ENCODE measurements around the gene ARRB1. TPM values are rescaled to one million over a fixed set of nuclear protein-coding genes. Genes with fewer than 3 reads are reported as not detected.
"Not testable (repeated sequence)": the region's sequence is repeated elsewhere in the genome, so short reads cannot be mapped to it uniquely, and the experiment has no call there.

The ARRB1 gene
- total and polyA plus RNA-seq, 4 donors, result 5.8 to 76.1 (median 21.0) TPM

DNA sequence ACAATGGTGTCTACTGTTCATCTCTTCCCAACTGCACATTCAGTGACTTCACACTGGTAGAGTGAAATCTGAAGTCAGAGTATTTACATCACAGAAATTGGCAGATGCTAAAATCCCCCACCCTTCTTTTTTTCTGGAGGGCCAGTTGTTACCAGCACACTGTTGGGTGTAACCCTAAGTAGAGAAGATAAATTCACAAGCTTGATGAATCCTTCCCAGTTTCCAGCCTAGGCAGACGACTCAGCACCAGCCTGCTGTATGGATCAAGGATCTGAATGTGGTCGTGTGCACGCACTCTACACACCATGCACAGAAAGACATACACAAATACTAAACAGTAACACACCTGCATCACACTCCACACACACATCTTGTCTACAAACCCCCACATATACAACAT, 46.0 kb downstream of the ARRB1 start:
- Histone ChIP-seq H3K36me3 (ENCODE audit: control insufficient read depth in 1 of 2, insufficient read depth in 2 of 2, low read length in 1 of 2) (no peaks in the 10 kb centered on the region), H3K27me3 (ENCODE audit: control insufficient read depth in 1 of 2, insufficient read depth in 2 of 2, low read length in 1 of 2) (no peaks in the 10 kb centered on the region), H3K4me3 (ENCODE audit: low read length in 2 of 2) (no peak overlapping the region), H3K9me3 (ENCODE audit: control insufficient read depth, low read length) (no peaks in the 10 kb centered on the region), H3K27ac (ENCODE audit: low read depth in 1 of 2, low read length in 2 of 2) (no peak overlapping the region), H3K4me1 (ENCODE audit: control insufficient read depth in 1 of 2, insufficient read depth in 2 of 2, low read length in 2 of 2) (no peaks in the 10 kb centered on the region)
- intact Hi-C loops (cut with DNase I), result no loop called here
- DNase-seq (peak in 1 of 2 donors; percentile 3), ATAC-seq (ENCODE audit: low FRiP score) (no peak)
- 91 to 92% methylated on average over 3 of the region's 3 CpGs for WGBS, 2 donors

DNA sequence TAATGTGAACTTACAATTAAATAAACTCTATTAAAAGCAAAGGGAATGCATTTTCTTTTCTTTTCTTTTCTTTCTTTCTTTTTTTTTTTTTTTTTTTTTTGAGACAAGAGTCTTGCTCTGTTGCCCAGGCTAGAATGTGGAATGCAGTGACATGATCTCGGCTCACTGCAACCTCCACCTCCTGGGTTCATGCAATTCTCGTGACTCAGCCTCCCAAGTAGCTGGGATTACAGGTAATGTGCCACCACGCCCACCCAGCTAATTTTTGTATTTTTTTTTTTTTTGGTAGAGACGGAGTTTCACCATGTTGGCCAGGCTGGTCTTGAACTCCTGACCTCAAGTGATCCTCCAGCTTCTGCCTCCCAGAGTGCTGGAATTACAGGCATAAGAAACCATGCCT, 46.5 kb downstream of the ARRB1 start:
- ATAC-seq (ENCODE audit: low FRiP score); H3K4me3 ChIP-seq (ENCODE audit: low read length in 2 of 2); H3K4me1 ChIP-seq (ENCODE audit: control insufficient read depth in 1 of 2, insufficient read depth in 2 of 2, low read length in 2 of 2); H3K36me3 ChIP-seq (ENCODE audit: control insufficient read depth in 1 of 2, insufficient read depth in 2 of 2, low read length in 1 of 2); H3K27me3 ChIP-seq (ENCODE audit: control insufficient read depth in 1 of 2, insufficient read depth in 2 of 2, low read length in 1 of 2); intact Hi-C loops (cut with DNase I); H3K27ac ChIP-seq (ENCODE audit: low read depth in 1 of 2, low read length in 2 of 2); H3K9me3 ChIP-seq (ENCODE audit: control insufficient read depth, low read length); DNase-seq: not testable (repeated sequence)
- 83 to 91% methylated on average over 4 of the region's 4 CpGs for WGBS, 2 donors

DNA sequence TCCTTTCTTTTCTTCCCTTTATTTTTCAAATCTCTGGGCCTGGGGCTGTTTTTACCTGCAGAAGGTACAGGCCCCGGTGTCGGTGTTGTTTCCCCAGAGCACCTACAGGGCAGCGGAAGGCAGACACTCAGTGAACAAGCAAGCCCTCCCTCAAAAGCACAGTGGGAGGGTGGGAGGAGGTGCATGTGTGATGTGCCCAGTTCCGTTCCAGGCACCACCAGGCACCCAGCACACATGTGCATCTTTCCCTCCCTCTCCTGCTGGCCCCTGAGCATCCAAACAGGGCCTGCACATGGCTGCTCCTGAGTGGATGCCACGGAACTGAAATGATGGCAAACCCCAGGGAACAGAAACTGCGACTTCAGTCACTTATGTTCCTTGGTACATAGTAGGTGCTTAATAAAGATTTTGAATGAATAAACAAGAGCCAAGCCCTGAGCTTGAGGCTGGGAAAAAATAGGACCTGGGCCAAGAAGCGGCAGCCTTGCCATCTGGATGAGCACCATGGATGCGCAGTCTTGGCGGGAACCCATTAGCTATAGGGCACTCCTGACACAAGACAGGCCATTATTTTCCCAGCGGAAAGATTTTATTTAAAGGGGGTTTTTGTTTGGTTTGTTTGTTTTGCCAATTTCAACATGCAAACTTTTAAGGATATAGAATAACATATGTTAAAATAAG, 47.8 kb downstream of the ARRB1 start:
- intact Hi-C loops (cut with DNase I), result no loop called here
- ATAC-seq (ENCODE audit: low FRiP score) (no peak), DNase-seq (peak in 1 of 2 donors; percentile 36)
- no peaks in the 10 kb centered on the region for H3K36me3 ChIP-seq (ENCODE audit: control insufficient read depth in 1 of 2, insufficient read depth in 2 of 2, low read length in 1 of 2)
- H3K4me3 ChIP-seq (ENCODE audit: low read length in 2 of 2), result no peak overlapping the region
- no peaks in the 10 kb centered on the region for H3K27me3 ChIP-seq (ENCODE audit: control insufficient read depth in 1 of 2, insufficient read depth in 2 of 2, low read length in 1 of 2)
- no peaks in the 10 kb centered on the region for H3K4me1 ChIP-seq (ENCODE audit: control insufficient read depth in 1 of 2, insufficient read depth in 2 of 2, low read length in 2 of 2)
- H3K9me3 ChIP-seq (ENCODE audit: control insufficient read depth, low read length), result no peaks in the 10 kb centered on the region
- WGBS, 2 donors, result 87% methylated on average over 10 of the region's 10 CpGs
- H3K27ac ChIP-seq (ENCODE audit: low read depth in 1 of 2, low read length in 2 of 2), result no peak overlapping the region

DNA sequence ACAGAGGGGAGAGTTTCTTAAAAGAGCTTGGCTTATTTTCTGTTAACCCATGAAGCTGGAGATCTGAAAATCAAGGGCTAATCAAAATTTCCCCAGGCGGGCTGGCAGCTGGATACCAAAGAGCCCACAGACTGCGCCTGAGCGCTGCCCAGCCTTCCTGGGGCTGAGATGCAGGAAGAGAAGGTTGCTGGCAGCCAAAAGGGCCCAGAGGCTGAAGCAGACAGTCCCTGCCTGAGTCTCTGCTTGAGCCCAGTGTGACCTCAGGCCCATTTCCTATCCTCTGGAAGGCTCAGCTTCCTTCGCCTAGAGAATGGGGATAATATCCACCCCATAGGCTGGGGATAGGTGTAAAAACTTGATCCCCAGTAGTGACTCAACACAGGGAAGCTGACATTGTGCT, 49.1 kb downstream of the ARRB1 start:
- intact Hi-C loops (cut with DNase I), result no loop called here
- H3K27ac ChIP-seq (ENCODE audit: low read depth in 1 of 2, low read length in 2 of 2), result no peak overlapping the region
- no peaks in the 10 kb centered on the region for H3K9me3 ChIP-seq (ENCODE audit: control insufficient read depth, low read length)
- ATAC-seq (ENCODE audit: low FRiP score) (no peak), DNase-seq (peak in 1 of 2 donors; percentile 55)
- WGBS, 2 donors, result 82 to 89% methylated on average over 4 of the region's 4 CpGs
- H3K4me1 ChIP-seq (ENCODE audit: control insufficient read depth in 1 of 2, insufficient read depth in 2 of 2, low read length in 2 of 2), result no peaks in the 10 kb centered on the region
- H3K36me3 ChIP-seq (ENCODE audit: control insufficient read depth in 1 of 2, insufficient read depth in 2 of 2, low read length in 1 of 2), result no peaks in the 10 kb centered on the region
- no peaks in the 10 kb centered on the region for H3K27me3 ChIP-seq (ENCODE audit: control insufficient read depth in 1 of 2, insufficient read depth in 2 of 2, low read length in 1 of 2)
- no peak overlapping the region for H3K4me3 ChIP-seq (ENCODE audit: low read length in 2 of 2)

DNA sequence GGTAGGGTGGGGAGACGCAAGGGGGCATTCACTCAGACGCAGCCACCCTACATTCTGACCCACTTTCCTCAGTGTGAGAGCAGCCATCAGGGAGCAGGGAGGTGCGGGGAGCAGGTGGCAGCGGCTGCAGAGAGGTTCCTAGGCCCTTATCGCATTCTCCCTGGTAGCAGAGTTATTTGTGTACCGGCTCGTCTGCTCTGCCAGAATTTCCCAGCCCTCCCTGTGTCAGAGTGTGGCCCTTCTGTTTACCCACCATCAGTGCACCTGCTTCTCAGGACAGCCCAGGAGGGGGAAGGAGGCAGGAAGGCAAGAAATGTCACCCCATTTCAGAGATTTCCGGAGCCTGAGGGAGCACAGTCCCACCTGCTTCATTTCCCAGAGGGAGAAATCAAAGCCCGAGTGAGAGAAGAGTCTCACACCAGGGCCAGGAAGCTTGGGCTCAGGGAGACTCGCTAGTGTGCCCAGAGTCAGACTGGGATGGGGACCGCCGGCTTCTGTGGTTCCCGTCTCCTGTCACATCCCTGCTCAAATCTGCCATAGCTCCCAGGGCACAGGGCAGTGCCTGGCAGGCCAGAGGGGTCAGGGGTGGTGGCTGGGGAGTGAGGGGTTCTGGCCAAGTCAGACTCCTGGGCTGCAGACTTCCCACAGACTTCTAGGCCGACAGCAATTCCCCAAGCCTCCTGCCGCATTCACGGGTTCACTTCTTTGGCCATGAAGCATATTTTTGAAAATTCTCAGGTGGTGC, 49.7 kb downstream of the ARRB1 start:
- Histone ChIP-seq H3K27me3 (ENCODE audit: control insufficient read depth in 1 of 2, insufficient read depth in 2 of 2, low read length in 1 of 2) (no peaks in the 10 kb centered on the region), H3K4me3 (ENCODE audit: low read length in 2 of 2) (no peak overlapping the region), H3K9me3 (ENCODE audit: control insufficient read depth, low read length) (no peaks in the 10 kb centered on the region), H3K36me3 (ENCODE audit: control insufficient read depth in 1 of 2, insufficient read depth in 2 of 2, low read length in 1 of 2) (no peaks in the 10 kb centered on the region), H3K27ac (ENCODE audit: low read depth in 1 of 2, low read length in 2 of 2) (no peak overlapping the region), H3K4me1 (ENCODE audit: control insufficient read depth in 1 of 2, insufficient read depth in 2 of 2, low read length in 2 of 2) (no peaks in the 10 kb centered on the region)
- intact Hi-C loops (cut with DNase I), result no loop called here
- WGBS, 2 donors, result 79 to 80% methylated on average over 16 of the region's 16 CpGs
- ATAC-seq (ENCODE audit: low FRiP score) (peak; percentile 42), DNase-seq (peak in 1 of 2 donors; percentile 54)

DNA sequence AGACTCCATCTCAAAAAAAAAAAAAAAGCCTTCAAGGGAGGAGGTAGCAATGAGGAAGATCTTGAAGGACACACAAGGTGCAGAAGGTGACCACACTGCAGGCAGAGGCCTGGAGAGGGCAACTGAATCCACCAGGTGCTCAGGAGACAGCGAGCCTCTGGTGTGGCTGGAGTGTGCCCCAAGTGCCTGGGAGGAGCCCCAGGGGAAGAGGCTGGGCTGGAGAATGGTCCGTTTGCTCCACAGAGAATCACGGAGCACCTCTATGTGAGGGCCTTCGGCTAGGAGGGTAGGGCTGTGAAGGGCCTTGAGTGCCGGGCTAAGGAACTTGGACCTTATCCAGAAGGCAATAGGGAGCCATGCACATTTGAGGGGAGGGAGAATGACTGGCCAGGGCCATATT, 50.3 kb downstream of the ARRB1 start:
- DNase-seq, result peak in 1 of 2 donors; percentile 44
- H3K4me3 ChIP-seq (ENCODE audit: low read length in 2 of 2), result no peak overlapping the region
- H3K27ac ChIP-seq (ENCODE audit: low read depth in 1 of 2, low read length in 2 of 2), result no peak overlapping the region
- intact Hi-C loops (cut with DNase I), result no loop called here
- no peaks in the 10 kb centered on the region for H3K9me3 ChIP-seq (ENCODE audit: control insufficient read depth, low read length)
- no peaks in the 10 kb centered on the region for H3K4me1 ChIP-seq (ENCODE audit: control insufficient read depth in 1 of 2, insufficient read depth in 2 of 2, low read length in 2 of 2)
- no peaks in the 10 kb centered on the region for H3K27me3 ChIP-seq (ENCODE audit: control insufficient read depth in 1 of 2, insufficient read depth in 2 of 2, low read length in 1 of 2)
- no peak for ATAC-seq (ENCODE audit: low FRiP score)
- 84% methylated on average over 5 of the region's 5 CpGs for WGBS, 2 donors
- H3K36me3 ChIP-seq (ENCODE audit: control insufficient read depth in 1 of 2, insufficient read depth in 2 of 2, low read length in 1 of 2), result no peaks in the 10 kb centered on the region

DNA sequence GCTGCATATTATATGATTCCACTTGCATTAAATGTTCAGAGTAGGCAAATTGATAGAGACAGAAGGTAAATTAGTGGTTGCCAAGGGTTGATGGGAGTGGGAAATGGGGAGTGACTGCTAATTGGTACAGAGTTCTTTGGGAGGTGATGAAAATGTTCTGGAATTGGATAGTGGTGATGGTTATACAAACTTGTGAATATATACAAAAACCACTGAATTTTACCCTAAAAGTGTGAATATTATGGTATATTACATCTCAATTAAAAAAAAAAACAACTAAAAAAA, 52.5 kb downstream of the ARRB1 start:
- intact Hi-C loops (cut with DNase I), result no loop called here
- DNase-seq (no peak), ATAC-seq (ENCODE audit: low FRiP score) (no peak)
- H3K27ac ChIP-seq (ENCODE audit: low read depth in 1 of 2, low read length in 2 of 2), result no peak overlapping the region
- H3K36me3 ChIP-seq (ENCODE audit: control insufficient read depth in 1 of 2, insufficient read depth in 2 of 2, low read length in 1 of 2), result no peaks in the 10 kb centered on the region
- no peaks in the 10 kb centered on the region for H3K4me1 ChIP-seq (ENCODE audit: control insufficient read depth in 1 of 2, insufficient read depth in 2 of 2, low read length in 2 of 2)
- H3K9me3 ChIP-seq (ENCODE audit: control insufficient read depth, low read length), result no peaks in the 10 kb centered on the region
- no peak overlapping the region for H3K4me3 ChIP-seq (ENCODE audit: low read length in 2 of 2)
- no peaks in the 10 kb centered on the region for H3K27me3 ChIP-seq (ENCODE audit: control insufficient read depth in 1 of 2, insufficient read depth in 2 of 2, low read length in 1 of 2)

DNA sequence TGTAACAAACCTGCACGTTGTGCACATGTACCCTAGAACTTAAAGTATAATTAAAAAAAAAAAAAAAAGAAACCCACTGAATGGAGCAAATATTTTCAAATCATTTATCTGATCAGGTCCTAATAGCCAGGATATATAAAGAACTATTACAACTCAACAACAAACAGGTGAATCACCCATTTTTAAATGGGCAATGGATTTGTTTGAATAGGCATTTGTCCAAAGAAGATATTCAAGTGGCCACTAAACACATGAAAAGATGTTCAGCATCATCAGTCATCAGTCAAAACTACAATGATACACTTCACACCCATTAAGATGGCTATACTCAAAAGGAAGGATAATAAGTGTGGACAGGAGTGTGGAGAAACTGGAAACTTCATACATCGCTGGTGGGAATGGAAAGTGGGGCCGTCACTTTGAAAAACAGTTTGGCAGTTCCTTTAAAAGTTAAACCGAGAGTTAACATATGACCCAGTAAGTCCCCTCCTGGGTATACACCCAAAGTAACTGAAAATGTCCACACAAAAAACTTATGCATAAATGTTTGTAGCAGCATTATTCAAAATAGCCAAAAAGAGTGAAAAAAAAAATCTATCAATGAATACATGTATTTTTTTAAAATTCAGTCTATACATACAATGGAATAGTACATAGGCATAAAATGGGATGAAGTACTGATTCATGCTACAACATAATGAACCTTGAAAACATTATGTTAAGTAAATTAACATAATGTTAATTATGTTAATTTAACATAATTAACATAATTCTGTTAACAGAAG, 53.1 kb downstream of the ARRB1 start:
- Histone ChIP-seq H3K9me3 (ENCODE audit: control insufficient read depth, low read length) (no peaks in the 10 kb centered on the region), H3K27me3 (ENCODE audit: control insufficient read depth in 1 of 2, insufficient read depth in 2 of 2, low read length in 1 of 2) (no peaks in the 10 kb centered on the region), H3K27ac (ENCODE audit: low read depth in 1 of 2, low read length in 2 of 2) (no peak overlapping the region), H3K36me3 (ENCODE audit: control insufficient read depth in 1 of 2, insufficient read depth in 2 of 2, low read length in 1 of 2) (no peaks in the 10 kb centered on the region), H3K4me3 (ENCODE audit: low read length in 2 of 2) (no peak overlapping the region), H3K4me1 (ENCODE audit: control insufficient read depth in 1 of 2, insufficient read depth in 2 of 2, low read length in 2 of 2) (no peaks in the 10 kb centered on the region)
- DNase-seq (no peak), ATAC-seq (ENCODE audit: low FRiP score) (no peak)
- WGBS, 2 donors, result 59 to 72% methylated on average over 4 of the region's 4 CpGs
- intact Hi-C loops (cut with DNase I), result no loop called here

DNA sequence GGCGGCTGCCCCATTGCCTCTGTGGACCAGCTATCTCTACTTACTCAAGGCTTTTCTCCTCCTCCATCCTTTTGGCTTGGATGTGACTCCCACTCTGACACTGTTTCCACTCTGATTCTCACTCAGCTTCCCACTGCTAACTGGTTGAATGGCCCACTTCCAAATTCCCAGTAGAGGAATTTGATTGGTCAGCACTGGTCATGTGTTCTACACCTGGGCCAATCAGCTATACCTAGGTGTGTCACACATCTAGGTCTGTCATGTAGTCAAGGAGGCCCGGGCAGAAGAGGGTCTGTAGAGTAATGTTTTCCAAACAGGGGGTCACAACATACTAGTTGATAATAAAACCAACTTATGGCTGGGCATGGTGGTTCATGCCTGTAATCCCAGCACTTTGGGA, 57.6 kb downstream of the ARRB1 start:
- intact Hi-C loops (cut with DNase I), result no loop called here

More for the DNA sequence above, 57.6 kb downstream of the ARRB1 start:
- Histone ChIP-seq H3K4me1 (ENCODE audit: control insufficient read depth in 1 of 2, insufficient read depth in 2 of 2, low read length in 2 of 2) (no peaks in the 10 kb centered on the region), H3K4me3 (ENCODE audit: low read length in 2 of 2) (no peak overlapping the region), H3K27ac (ENCODE audit: low read depth in 1 of 2, low read length in 2 of 2) (no peak overlapping the region), H3K36me3 (ENCODE audit: control insufficient read depth in 1 of 2, insufficient read depth in 2 of 2, low read length in 1 of 2) (no peaks in the 10 kb centered on the region), H3K27me3 (ENCODE audit: control insufficient read depth in 1 of 2, insufficient read depth in 2 of 2, low read length in 1 of 2) (no peaks in the 10 kb centered on the region), H3K9me3 (ENCODE audit: control insufficient read depth, low read length) (no peaks in the 10 kb centered on the region)
- 85 to 92% methylated on average over 2 of the region's 2 CpGs for WGBS, 2 donors
- DNase-seq (no peak), ATAC-seq (ENCODE audit: low FRiP score) (no peak)
